K562 (cell line): ENCODE measurements around the gene DCAF17. TPM values are rescaled to one million over a fixed set of nuclear protein-coding genes. Genes with fewer than 3 reads are reported as not detected.

ENCODE experiments used
- BRF2 ChIP-seq: IDR thresholded peaks from 3 replicates; pipeline ENCODE4 v1.6.1; 2011; ENCODE audit warnings: borderline replicate concordance, mild to moderate bottlenecking; ENCODE audit not compliant: insufficient read length, insufficient read depth
- DEAF1 ChIP-seq: fragments of 450-650 bp; formaldehyde crosslinking; IDR thresholded peaks from 2 replicates; pipeline ENCODE4 v1.4.0; 2020; ENCODE audit warnings: mild to moderate bottlenecking, moderate library complexity
- HBP1 ChIP-seq: fragments of 450-650 bp; formaldehyde crosslinking; IDR thresholded peaks from 2 replicates; pipeline ENCODE4 v1.4.0; 2022; ENCODE audit warnings: missing genetic modification characterization
- HDAC2 ChIP-seq: fragments of 450-650 bp; IDR thresholded peaks from 2 replicates; pipeline ENCODE4 v1.6.1; 2016; ENCODE audit warnings: mild to moderate bottlenecking
- KLF1 ChIP-seq: fragments of 450-650 bp; IDR thresholded peaks from 2 replicates; pipeline ENCODE4 v1.6.1; 2016; ENCODE audit warnings: missing genetic modification characterization, missing compliant biosample characterization
- MBD1 ChIP-seq: fragments of 250-450 bp; sonication (Bioruptor Pico); IDR thresholded peaks from 2 replicates; pipeline ENCODE4 v1.8.0; 2022; ENCODE audit warnings: inconsistent platforms
- NELFE ChIP-seq: IDR thresholded peaks from 2 replicates; pipeline ENCODE4 v1.6.1; 2011; ENCODE audit warnings: mild to moderate bottlenecking; ENCODE audit not compliant: insufficient read depth, insufficient read length
- NONO ChIP-seq, 2 experiments: fragments of 200-400 bp in 1 of 2; fragments of 450-650 bp in 1 of 2; formaldehyde crosslinking in 1 of 2; IDR thresholded peaks; 2 replicates each; pipeline ENCODE4 v1.6.1; 2017; ENCODE audit warnings: low read depth in 2 of 2, mild to moderate bottlenecking in 2 of 2, moderate library complexity in 2 of 2, low read length in 1 of 2
- PHF21A ChIP-seq: fragments of 450-650 bp; IDR thresholded peaks from 2 replicates; pipeline ENCODE4 v1.6.1; 2017; ENCODE audit warnings: low read depth, borderline replicate concordance
- SAFB2 ChIP-seq: fragments of 200-400 bp; formaldehyde crosslinking; IDR thresholded peaks from 2 replicates; pipeline ENCODE4 v1.6.1; 2018; ENCODE audit warnings: borderline replicate concordance, low read length, low read depth, moderate library complexity; ENCODE audit not compliant: severe bottlenecking
- TEAD1 ChIP-seq, 2 experiments: fragments of 450-650 bp in 1 of 2; sonication (generic) in 1 of 2; formaldehyde crosslinking; IDR thresholded peaks; 2 replicates each; pipeline versions ENCODE4 v1.4.0 to v1.8.0; 2020 to 2022; ENCODE audit warnings: mild to moderate bottlenecking in 2 of 2, missing genetic modification reagents in 1 of 2
- WHSC1 ChIP-seq: IDR thresholded peaks from one replicate; pipeline ENCODE4 v1.6.1; 2012; ENCODE audit warnings: low read length, control low read depth, inconsistent platforms
- ZKSCAN8 ChIP-seq: fragments of 200-800 bp; sonication (Bioruptor generic); IDR thresholded peaks from 2 replicates; pipeline ENCODE4 v1.6.1; 2016; ENCODE audit warnings: missing genetic modification characterization, missing compliant biosample characterization
- ZNF609 ChIP-seq: sonication (generic); formaldehyde crosslinking; IDR thresholded peaks from 2 replicates; pipeline ENCODE4 v1.8.1; 2023; ENCODE audit warnings: missing genetic modification reagents, mild to moderate bottlenecking, borderline replicate concordance
- ZNF766 ChIP-seq: fragments of 200-800 bp; sonication (Bioruptor generic); conservative IDR thresholded peaks from 2 replicates; pipeline ENCODE4 v1.6.1; 2016; ENCODE audit warnings: missing genetic modification characterization, missing compliant biosample characterization
- polyA plus RNA-seq, 8 experiments: library from polyadenylated mRNA; depleted of rRNA in 4 of 8; stranded (reverse) in 5 of 8; unstranded in 3 of 8; fragments of >200 nt; fragmentation: Nextera tagmentation in 2 of 8; fragmentation: Illumina TruSeq in 1 of 8; extraction: Ambion mirVana in 2 of 8; extraction: Trizol in 1 of 8; gene quantifications; 2 replicates each; pipeline versions ENCODE4 v1.2.1 to v1.2.3, GENCODE V29; 2011 to 2014; ENCODE audit warnings: inconsistent platforms in 1 of 8, missing spikeins in 1 of 8
- total RNA-seq, 7 experiments: library from RNA; depleted of rRNA in 6 of 7; stranded (reverse); fragments of >200 nt in 6 of 7; fragmentation: Illumina TruSeq in 2 of 7; extraction: Trizol in 2 of 7; gene quantifications; 2 replicates each; pipeline versions ENCODE4 v1.2.1 to v1.2.3, GENCODE V29; 2011 to 2021; ENCODE audit warnings: low replicate concordance in 1 of 7

Gene DCAF17
- total and polyA plus RNA-seq, 9 of the 15 experiments (the other 6 are each of a cell fraction or from before 2014, with no cell fraction given) = 10.0 to 38.5 (median 27.1) TPM

GRCh38 chr2:171521361-171522051 is 87.5 kb downstream of the DCAF17 start (continued):
- TF ChIP-seq KLF1 (tag) (no peak), TEAD1 (CRISPR knock-in tag; IDR thresholded peaks at IDR 0.05) (no peak), PHF21A (no peak), SAFB2 (no peak), BRF2 (no peak), HBP1 (CRISPR knock-in tag) (no peak), MBD1 (no peak), DEAF1 (no peak), NONO (IDR thresholded peaks at IDR 0.05; ENCODE audit: low read depth in 2 of 2, low read length in 1 of 2) (no peak), NELFE (no peak), ZNF766 (CRISPR knock-in tag) (no peak), WHSC1 (no peak), ZNF609 (CRISPR knock-in tag) (no peak), ZKSCAN8 (CRISPR knock-in tag) (0 out of 2 replicates have a peak, but pooled peaks have one; percentile 54), HDAC2 (no peak)
